ENCODE data around the gene SYMPK.
"Not testable (repeated sequence)": the region's sequence is repeated elsewhere in the genome, so short reads cannot be mapped to it uniquely, and the experiment has no call there.

The SYMPK gene

DNA sequence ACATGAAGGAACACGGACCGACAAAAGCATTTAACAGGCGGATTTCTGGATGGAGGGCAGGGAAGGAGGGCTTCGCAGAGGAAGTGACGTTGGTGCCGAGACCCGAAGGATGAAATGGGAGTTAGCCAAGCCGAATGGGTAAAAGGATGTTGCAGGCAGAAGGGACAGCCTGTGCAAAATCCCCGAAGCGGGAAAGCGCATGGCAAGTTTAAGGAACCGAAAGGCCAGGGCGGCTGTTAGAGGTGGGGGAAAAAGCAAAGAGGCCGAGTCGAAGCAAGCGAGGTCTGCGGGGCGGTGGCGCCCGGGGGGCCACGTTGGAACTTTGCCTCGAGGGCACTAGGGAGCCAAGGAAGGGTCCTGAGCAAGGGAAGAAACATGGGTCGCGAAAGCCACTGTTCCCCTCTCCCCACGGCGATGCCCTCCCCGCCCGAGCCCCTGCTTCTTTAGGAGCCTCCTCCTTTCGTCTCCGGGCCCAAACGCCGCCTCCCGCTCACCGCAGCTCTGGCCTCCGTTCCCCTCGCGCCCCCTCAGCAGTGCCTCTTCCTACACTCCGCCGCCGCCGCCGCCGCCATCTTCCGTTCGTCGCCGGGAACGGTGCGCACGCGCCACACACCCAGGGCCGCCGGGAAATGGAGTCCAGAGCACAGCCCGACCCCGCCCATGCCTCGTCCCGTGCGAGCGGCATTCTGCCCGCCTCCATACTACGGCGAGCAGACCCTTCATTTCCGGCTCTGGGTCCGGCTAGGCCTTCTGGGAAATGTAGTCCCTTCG is at the start of gene SYMPK:
TSS of gene SYMPK (minus strand) at position 584 of the 771 bp plus-strand sequence. CDS start 8,652 bp downstream, outside the sequence.
- peak; percentile 100 for DNase-seq

- no peak for DNase-seq
Measured at GRCh38 chr19:45911291-45911690, 48.3 kb upstream of the SYMPK start.

- no peak for DNase-seq
Measured at GRCh38 chr19:45908956-45909355, 46.0 kb upstream of the SYMPK start.

- no peak for DNase-seq
Measured at GRCh38 chr19:45906221-45906620, 43.3 kb upstream of the SYMPK start.

DNA sequence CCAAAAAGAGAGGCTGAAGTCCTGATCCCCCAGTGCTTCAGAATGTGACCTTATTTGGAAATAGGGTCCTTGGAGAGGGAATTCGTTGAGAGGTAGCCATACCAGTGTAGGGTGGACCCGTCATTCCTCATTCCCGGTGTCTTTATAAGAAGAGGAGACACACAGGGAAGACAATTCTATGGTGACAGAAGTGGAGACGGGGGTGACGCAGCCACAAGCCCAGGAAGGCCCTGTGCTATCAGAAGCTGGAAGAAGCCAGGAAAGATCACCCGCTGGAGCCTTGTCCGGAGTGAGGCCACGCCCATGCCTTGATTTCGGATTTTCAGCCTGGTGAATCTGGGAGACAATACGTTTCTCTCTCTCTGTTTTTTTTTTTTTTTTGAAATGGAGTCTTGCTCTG is 42.1 kb upstream of the SYMPK start:
- no peak for DNase-seq

- peak; percentile 99 for DNase-seq
Measured at GRCh38 chr19:45902651-45903625, 40.0 kb upstream of the SYMPK start.

DNA sequence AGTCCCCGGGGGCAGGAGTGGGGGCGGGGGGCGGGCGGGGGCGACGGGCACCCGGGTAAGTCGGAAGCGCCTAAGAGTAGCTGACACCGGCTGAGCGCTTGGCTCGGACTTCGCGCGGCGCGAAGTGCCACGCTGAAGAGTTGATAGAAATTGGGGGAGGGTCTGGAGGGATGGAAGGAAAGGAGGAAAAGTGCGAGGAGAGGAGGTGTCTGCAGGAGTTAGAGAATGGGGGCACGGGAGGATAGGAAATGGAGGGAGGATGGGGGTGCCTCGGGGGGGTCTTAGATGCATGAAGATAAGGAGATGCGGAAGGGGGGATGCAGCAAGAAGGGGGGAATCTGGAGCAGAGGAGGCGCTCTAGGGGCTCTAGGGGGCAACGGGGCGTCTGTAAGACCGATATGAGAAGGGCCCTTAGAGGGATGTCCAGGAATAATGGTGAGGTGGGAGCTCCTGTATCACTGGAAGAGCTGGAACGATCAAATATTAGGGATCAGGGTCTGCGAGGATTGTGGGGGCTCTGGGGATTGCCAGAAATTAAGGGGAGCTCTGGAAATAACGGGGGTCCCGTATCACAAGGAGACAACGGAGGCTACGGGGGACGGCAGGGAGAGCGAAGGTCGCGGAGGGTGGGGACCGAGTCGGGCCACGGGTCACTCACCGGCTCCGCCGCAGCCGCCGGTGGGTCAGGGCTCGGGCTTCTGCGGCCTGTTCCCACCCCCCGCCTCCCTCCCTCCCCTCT is 39.1 kb upstream of the SYMPK start, which contains the start of gene MYPOP:
TSS of gene MYPOP (minus strand) at position 702 of the 739 bp plus-strand sequence. CDS start 840 bp downstream, outside the sequence.
- no peak for DNase-seq

DNA sequence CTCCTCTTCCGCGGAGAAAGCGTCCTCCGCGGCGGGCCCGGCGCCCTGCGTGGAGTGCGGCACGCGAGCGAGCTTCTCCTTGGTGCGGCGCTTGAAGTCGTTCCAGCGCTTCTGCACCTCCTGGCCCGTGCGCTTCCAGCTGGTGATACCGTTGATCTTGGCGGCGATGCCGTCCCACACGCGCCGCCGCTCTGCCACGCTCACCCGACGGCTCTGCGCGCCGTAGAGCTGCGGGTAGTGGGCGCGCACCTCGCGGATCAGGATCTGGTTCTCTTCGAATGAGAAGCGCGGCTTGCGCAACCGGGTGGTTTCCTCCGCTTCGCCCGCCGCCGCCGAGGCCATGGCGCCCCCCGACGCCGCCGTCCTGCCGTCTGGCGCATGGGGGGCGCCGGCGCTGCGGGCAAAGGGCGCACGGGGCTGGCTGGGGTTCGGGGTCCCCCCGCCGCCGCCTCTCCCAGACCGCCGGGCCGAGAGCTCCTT is 38.5 kb upstream of the SYMPK start:
- DNase-seq, result no peak

DNA sequence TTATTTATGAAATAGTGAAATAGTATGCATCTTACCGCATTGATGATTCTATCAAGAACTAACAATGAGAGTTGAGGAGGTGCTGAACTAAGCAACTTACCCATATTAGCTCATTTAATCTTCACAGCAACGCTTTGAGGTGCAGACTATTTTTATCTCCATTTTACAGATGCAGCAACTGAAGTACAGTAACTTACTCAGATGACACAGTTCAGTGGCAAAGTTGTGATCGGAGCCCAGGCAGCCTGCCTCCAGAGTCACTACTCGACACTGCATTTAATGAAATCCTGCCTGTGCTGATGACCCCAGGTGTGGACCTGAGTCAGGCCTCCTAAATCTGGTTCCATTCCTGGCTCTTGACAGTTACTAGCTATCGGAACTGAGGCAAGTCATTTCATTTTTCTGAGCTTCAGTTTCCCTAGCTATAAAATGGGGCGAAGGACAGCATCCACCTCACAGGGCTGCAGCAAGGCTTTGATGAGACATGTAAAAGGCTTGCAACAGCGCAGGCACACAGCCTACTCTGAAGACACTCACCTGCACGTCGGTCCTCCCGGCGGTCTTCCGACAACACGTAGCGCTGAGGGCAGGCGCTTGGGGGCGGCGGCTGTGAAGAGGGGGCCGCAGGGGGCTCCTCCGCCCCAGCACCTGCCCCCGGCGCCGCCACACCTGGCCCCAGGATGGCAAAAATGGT is 37.9 kb upstream of the SYMPK start:
- DNase-seq, result no peak

- no peak for DNase-seq
Measured at GRCh38 chr19:45899919-45900589, 37.1 kb upstream of the SYMPK start.

- no peak for DNase-seq
Measured at GRCh38 chr19:45899253-45899652, 36.3 kb upstream of the SYMPK start.

DNA sequence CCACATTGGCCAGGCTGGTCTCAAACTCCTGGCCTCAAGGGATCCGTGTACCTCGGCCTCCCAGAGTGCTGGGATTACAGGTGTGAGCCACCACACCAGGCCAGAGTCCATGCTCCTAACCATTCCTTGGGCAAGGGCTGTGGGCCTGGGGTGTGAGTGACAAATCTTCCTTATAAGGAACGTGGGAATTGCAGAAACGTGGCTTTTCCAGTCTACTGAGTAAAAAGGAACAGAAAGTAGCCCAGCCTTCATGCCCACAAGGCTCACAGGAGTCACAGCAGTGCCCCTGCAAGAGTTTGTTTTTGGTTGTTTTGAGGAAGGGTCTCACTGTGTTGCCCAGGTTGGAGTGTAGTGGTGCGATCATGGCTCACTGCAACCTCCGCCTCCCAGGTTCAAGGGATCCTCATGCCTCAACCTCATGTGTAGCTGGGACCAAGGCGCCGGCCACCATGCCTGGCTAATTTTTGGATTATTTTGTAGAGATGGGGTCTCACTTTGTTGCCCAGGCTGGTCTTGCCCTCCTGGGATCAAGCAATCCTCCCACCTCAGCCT is 34.4 kb upstream of the SYMPK start:
- DNase-seq, result no peak

GRCh38 chr19:45895983-45896599 is 33.1 kb upstream of the SYMPK start:
- not testable (repeated sequence) for DNase-seq

GRCh38 chr19:45895519-45895972 is 32.6 kb upstream of the SYMPK start:
- no peak for DNase-seq

- DNase-seq, result no peak
Measured at GRCh38 chr19:45890877-45891276, 27.9 kb upstream of the SYMPK start.

- DNase-seq, result no peak
Measured at GRCh38 chr19:45889210-45889885, 26.4 kb upstream of the SYMPK start.

- no peak for DNase-seq
Measured at GRCh38 chr19:45887200-45887710, 24.3 kb upstream of the SYMPK start.

- DNase-seq, result peak; percentile 95
Measured at GRCh38 chr19:45886427-45887199, 23.7 kb upstream of the SYMPK start.
